ENCODE data around the gene RIMKLB.

DNA sequence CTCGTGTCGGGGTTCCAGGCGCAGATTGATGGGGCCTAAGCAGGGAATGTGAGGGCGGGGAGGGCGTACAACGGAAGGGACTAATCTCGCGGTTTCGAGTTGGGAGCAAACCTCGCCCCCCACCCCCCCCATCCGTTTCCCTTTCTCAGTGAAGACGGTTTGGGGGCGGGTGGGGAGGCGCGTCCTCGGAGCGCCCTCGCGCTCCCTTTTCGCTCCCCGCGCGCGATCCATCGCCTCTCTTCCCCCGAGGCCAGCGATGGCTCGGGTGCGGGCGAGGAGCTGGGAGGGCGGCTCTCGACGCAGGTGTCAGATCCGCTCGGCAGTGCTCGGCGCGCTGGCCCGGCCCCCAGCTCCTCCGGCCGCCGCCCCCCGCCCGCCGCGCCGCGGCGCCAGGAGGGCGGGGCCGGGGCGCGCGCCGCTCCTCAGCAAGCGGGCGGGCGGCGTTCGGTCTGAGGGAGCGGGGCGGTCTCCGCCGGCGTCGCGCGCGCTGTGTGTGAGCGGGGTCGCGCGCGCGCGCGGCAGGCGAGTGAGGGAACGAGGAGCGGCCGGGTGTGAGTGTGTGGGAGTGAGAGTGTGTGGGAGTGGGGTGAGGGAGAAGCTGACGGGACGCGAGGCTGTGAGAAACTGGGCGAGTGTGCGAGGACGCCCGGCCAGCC is at the start of gene RIMKLB:
- TF ChIP-seq, protein P1, sequence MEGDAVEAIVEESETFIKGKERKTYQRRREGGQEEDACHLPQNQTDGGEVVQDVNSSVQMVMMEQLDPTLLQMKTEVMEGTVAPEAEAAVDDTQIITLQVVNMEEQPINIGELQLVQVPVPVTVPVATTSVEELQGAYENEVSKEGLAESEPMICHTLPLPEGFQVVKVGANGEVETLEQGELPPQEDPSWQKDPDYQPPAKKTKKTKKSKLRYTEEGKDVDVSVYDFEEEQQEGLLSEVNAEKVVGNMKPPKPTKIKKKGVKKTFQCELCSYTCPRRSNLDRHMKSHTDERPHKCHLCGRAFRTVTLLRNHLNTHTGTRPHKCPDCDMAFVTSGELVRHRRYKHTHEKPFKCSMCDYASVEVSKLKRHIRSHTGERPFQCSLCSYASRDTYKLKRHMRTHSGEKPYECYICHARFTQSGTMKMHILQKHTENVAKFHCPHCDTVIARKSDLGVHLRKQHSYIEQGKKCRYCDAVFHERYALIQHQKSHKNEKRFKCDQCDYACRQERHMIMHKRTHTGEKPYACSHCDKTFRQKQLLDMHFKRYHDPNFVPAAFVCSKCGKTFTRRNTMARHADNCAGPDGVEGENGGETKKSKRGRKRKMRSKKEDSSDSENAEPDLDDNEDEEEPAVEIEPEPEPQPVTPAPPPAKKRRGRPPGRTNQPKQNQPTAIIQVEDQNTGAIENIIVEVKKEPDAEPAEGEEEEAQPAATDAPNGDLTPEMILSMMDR (IDR thresholded peaks at IDR 0.05 in 2 of 3, conservative IDR thresholded peaks at IDR 0.05 in 1 of 3; ENCODE audit: borderline replicate concordance in 1 of 3, insufficient read depth in 1 of 3, low read depth in 2 of 3, low read length in 2 of 3): no peak
- TF ChIP-seq, protein P2, sequence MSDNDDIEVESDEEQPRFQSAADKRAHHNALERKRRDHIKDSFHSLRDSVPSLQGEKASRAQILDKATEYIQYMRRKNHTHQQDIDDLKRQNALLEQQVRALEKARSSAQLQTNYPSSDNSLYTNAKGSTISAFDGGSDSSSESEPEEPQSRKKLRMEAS (IDR thresholded peaks at IDR 0.05): no peak
- TF ChIP-seq POLR2A (IDR thresholded peaks at IDR 0.05; ENCODE audit: borderline replicate concordance, extremely low read depth, insufficient read depth, insufficient read length) (no peak), EZH2 (IDR thresholded peaks at IDR 0.05) (no peak), POLR2AphosphoS5 (IDR thresholded peaks at IDR 0.05; ENCODE audit: low read depth, low read length) (no peak), FOSL1 (IDR thresholded peaks at IDR 0.05; ENCODE audit: low read depth) (no peak), SP1 (IDR thresholded peaks at IDR 0.05; ENCODE audit: low read depth) (no peak), RAD21 (IDR thresholded peaks at IDR 0.05; ENCODE audit: low read depth) (no peak), SRF (IDR thresholded peaks at IDR 0.05; ENCODE audit: low read depth) (no peak), ELF1 (IDR thresholded peaks at IDR 0.05; ENCODE audit: borderline replicate concordance, low read depth) (no peak), EZH2phosphoT487 (IDR thresholded peaks at IDR 0.05; ENCODE audit: borderline replicate concordance) (no peak)
- TF ChIP-seq, protein P3, sequence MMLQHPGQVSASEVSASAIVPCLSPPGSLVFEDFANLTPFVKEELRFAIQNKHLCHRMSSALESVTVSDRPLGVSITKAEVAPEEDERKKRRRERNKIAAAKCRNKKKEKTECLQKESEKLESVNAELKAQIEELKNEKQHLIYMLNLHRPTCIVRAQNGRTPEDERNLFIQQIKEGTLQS (IDR thresholded peaks at IDR 0.05): no peak
- TF ChIP-seq, protein P4, sequence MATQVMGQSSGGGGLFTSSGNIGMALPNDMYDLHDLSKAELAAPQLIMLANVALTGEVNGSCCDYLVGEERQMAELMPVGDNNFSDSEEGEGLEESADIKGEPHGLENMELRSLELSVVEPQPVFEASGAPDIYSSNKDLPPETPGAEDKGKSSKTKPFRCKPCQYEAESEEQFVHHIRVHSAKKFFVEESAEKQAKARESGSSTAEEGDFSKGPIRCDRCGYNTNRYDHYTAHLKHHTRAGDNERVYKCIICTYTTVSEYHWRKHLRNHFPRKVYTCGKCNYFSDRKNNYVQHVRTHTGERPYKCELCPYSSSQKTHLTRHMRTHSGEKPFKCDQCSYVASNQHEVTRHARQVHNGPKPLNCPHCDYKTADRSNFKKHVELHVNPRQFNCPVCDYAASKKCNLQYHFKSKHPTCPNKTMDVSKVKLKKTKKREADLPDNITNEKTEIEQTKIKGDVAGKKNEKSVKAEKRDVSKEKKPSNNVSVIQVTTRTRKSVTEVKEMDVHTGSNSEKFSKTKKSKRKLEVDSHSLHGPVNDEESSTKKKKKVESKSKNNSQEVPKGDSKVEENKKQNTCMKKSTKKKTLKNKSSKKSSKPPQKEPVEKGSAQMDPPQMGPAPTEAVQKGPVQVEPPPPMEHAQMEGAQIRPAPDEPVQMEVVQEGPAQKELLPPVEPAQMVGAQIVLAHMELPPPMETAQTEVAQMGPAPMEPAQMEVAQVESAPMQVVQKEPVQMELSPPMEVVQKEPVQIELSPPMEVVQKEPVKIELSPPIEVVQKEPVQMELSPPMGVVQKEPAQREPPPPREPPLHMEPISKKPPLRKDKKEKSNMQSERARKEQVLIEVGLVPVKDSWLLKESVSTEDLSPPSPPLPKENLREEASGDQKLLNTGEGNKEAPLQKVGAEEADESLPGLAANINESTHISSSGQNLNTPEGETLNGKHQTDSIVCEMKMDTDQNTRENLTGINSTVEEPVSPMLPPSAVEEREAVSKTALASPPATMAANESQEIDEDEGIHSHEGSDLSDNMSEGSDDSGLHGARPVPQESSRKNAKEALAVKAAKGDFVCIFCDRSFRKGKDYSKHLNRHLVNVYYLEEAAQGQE (IDR thresholded peaks at IDR 0.05; ENCODE audit: low read depth): no peak
- TF ChIP-seq, protein P5, sequence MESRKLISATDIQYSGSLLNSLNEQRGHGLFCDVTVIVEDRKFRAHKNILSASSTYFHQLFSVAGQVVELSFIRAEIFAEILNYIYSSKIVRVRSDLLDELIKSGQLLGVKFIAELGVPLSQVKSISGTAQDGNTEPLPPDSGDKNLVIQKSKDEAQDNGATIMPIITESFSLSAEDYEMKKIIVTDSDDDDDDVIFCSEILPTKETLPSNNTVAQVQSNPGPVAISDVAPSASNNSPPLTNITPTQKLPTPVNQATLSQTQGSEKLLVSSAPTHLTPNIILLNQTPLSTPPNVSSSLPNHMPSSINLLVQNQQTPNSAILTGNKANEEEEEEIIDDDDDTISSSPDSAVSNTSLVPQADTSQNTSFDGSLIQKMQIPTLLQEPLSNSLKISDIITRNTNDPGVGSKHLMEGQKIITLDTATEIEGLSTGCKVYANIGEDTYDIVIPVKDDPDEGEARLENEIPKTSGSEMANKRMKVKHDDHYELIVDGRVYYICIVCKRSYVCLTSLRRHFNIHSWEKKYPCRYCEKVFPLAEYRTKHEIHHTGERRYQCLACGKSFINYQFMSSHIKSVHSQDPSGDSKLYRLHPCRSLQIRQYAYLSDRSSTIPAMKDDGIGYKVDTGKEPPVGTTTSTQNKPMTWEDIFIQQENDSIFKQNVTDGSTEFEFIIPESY (IDR thresholded peaks at IDR 0.05; ENCODE audit: extremely low read depth, insufficient replicate concordance, low read length): no peak

All from HCT116 (cell line).